Cardiac fibroblast (primary cell): ENCODE data around the gene AAMDC.
"Not testable (repeated sequence)": the region's sequence is repeated elsewhere in the genome, so short reads cannot be mapped to it uniquely, and the experiment has no call there.

Experiments used
- DNase-seq, 2 donors: peaks; one replicate each; pipeline versions ENCODE4 v3.0.0 to v3.0.0-alpha.2; 2010; ENCODE audit warnings: low read depth in 2 of 2
- H3K4me3 ChIP-seq, 2 donors: replicated peaks in 1 of 2; 1 replicate in 1 of 2; 2 replicates in 1 of 2; pipeline ENCODE4 v1.5.1; 2011; ENCODE audit warnings: low read depth in 2 of 2, low read length in 2 of 2, mild to moderate bottlenecking in 2 of 2, moderate library complexity in 1 of 2
- CTCF ChIP-seq: IDR thresholded peaks from one replicate; pipeline ENCODE4 v1.5.1; 2011; ENCODE audit warnings: low read depth, mild to moderate bottlenecking, low read length, inconsistent platforms

The AAMDC gene

GRCh38 chr11:77873345-77873744 is 52.4 kb downstream of the AAMDC start:
- H3K4me3 ChIP-seq = no peak overlapping the region
- DNase-seq = no peak
- no peak for TF ChIP-seq CTCF

GRCh38 chr11:77874206-77874605 is 53.3 kb downstream of the AAMDC start:
- no peak for DNase-seq
- no peak for TF ChIP-seq CTCF
- H3K4me3 ChIP-seq = no peak overlapping the region

- no peak for TF ChIP-seq CTCF
- no peak overlapping the region for H3K4me3 ChIP-seq
- no peak for DNase-seq
Observed at GRCh38 chr11:77876045-77876444, 55.1 kb downstream of the AAMDC start.

GRCh38 chr11:77878247-77878646 is 57.3 kb downstream of the AAMDC start:
- not testable (repeated sequence) for H3K4me3 ChIP-seq
- peak; percentile 88 to 90 for DNase-seq

GRCh38 chr11:77879218-77879617 is 58.3 kb downstream of the AAMDC start:
- H3K4me3 ChIP-seq = no peak overlapping the region
- TF ChIP-seq CTCF = peak; percentile 16
- DNase-seq = peak; percentile 63 to 64

GRCh38 chr11:77882396-77882795 is 61.5 kb downstream of the AAMDC start:
- TF ChIP-seq CTCF = no peak
- DNase-seq = peak in 1 of 2 donors; percentile 20
- no peak overlapping the region for H3K4me3 ChIP-seq

- no peak overlapping the region for H3K4me3 ChIP-seq
- TF ChIP-seq CTCF = no peak
- DNase-seq = no peak
Observed at GRCh38 chr11:77883775-77884174, 62.8 kb downstream of the AAMDC start.
